Heart left ventricle (tissue), 13 donors: ENCODE results near the gene AREL1.

Source experiments
- POLR2A ChIP-seq, 2 donors: fragments of 450-650 bp; IDR thresholded peaks; one replicate each; pipeline ENCODE4 v1.6.1; 2017; ENCODE audit warnings: antibody characterized with exemption in 2 of 2, mild to moderate bottlenecking in 2 of 2, moderate library complexity in 2 of 2
- TF ChIP-seq, protein P1 (sequence below), 12 donors: fragments of 200-600 bp; sonication (generic) in 4 of 12; IDR thresholded peaks; one replicate each; pipeline versions ENCODE4 v1.5.0 to v1.8.0; 2018 to 2022; ENCODE audit warnings: antibody characterized with exemption in 12 of 12, mild to moderate bottlenecking in 5 of 12
- donor health status: ischemic (EF 13 %, LVEDD 7.1; RV severe dilation, severe dysfunction).
- donor health status: DM: no; HTN: yes; CAD: no.
- donor health status: DM: no; HTN: no; CAD: no.
- donor health status: ischemic (EF 25% LVEDD 6.9; RV normal size, moderate dysfunction).
- donor health status: ischemic (EF 25% LVEDD 5.7; RV mildly dilated, moderate dysfunction).
- donor health status: ischemic (EF 35%, LVEDD 5.7; RV mildly dilated, moderate dysfunction).
- donor health status: nonischemic (EF 11% LVEDD 7.7; RV severe dilation, severe dysfunction).
- donor health status: DM: yes; HTN: yes; CAD: no.
- donor health status: PGD.
- donor health status: ischemic (EF 29% LVEDD 5.4; RV normal size, mild dysfunction).
- donor health status: nonischemic (EF 23%, LVEDD 6.1; RV moderate dilation, normal function).

- TF ChIP-seq POLR2A (IDR thresholded peaks at IDR 0.05) = no peak
- TF ChIP-seq, protein P1, sequence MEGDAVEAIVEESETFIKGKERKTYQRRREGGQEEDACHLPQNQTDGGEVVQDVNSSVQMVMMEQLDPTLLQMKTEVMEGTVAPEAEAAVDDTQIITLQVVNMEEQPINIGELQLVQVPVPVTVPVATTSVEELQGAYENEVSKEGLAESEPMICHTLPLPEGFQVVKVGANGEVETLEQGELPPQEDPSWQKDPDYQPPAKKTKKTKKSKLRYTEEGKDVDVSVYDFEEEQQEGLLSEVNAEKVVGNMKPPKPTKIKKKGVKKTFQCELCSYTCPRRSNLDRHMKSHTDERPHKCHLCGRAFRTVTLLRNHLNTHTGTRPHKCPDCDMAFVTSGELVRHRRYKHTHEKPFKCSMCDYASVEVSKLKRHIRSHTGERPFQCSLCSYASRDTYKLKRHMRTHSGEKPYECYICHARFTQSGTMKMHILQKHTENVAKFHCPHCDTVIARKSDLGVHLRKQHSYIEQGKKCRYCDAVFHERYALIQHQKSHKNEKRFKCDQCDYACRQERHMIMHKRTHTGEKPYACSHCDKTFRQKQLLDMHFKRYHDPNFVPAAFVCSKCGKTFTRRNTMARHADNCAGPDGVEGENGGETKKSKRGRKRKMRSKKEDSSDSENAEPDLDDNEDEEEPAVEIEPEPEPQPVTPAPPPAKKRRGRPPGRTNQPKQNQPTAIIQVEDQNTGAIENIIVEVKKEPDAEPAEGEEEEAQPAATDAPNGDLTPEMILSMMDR (IDR thresholded peaks at IDR 0.05) = no peak
Observed at GRCh38 chr14:74673768-74674167, 39.1 kb downstream of the AREL1 start.
